DOHH2 (cell line): ENCODE data around the gene FABP6.

Experiments
- H3F3A ChIP-seq: fragments of 200-600 bp; sonication (generic), shearing (Covaris generic); 2 replicates; pipeline ENCODE4 v1.6.0; 2016; ENCODE audit warnings: antibody characterized with exemption, mild to moderate bottlenecking; ENCODE audit not compliant: control insufficient read depth, insufficient read depth
- H3K27ac ChIP-seq: fragments of 200-600 bp; sonication (generic); 2 replicates; pipeline ENCODE4 v1.5.1; 2014; ENCODE audit warnings: low read depth, mild to moderate bottlenecking, low read length, moderate library complexity
- H3K27me3 ChIP-seq: fragments of 200-600 bp; sonication (generic); 2 replicates; pipeline ENCODE4 v1.6.1; 2014; ENCODE audit warnings: mild to moderate bottlenecking, low read length, mixed read lengths; ENCODE audit not compliant: control insufficient read depth
- H3K36me3 ChIP-seq: fragments of 200-600 bp; sonication (generic); 2 replicates; pipeline ENCODE4 v1.6.1; 2014; ENCODE audit warnings: mild to moderate bottlenecking, low read length, moderate library complexity, mixed read lengths; ENCODE audit not compliant: control insufficient read depth
- H3K4me1 ChIP-seq: fragments of 200-600 bp; sonication (generic); 2 replicates; pipeline ENCODE4 v1.6.1; 2014; ENCODE audit warnings: mild to moderate bottlenecking, low read length, mixed read lengths; ENCODE audit not compliant: control insufficient read depth
- H3K4me2 ChIP-seq: fragments of 200-600 bp; sonication (generic); 2 replicates; pipeline ENCODE4 v1.6.0; 2014; ENCODE audit warnings: mild to moderate bottlenecking, low read length, moderate library complexity
- H3K4me3 ChIP-seq: fragments of 200-600 bp; sonication (generic); 2 replicates; pipeline ENCODE4 v1.5.1; 2014; ENCODE audit warnings: mild to moderate bottlenecking, low read length, mixed read lengths
- H3K79me2 ChIP-seq: fragments of 200-600 bp; sonication (generic); 2 replicates; pipeline ENCODE4 v1.6.1; 2014; ENCODE audit warnings: mild to moderate bottlenecking, low read length, mixed read lengths; ENCODE audit not compliant: control insufficient read depth
- H3K9me2 ChIP-seq: fragments of 200-600 bp; sonication (generic); replicated peaks from 2 replicates; pipeline ENCODE4 v1.6.1; 2014; ENCODE audit warnings: mild to moderate bottlenecking, low read length, mixed read lengths; ENCODE audit not compliant: control insufficient read depth
- H3K9me3 ChIP-seq: fragments of 200-600 bp; sonication (generic); 2 replicates; pipeline ENCODE4 v1.6.1; 2014; ENCODE audit warnings: antibody characterized with exemption, low read length, mixed read lengths; ENCODE audit not compliant: control insufficient read depth, insufficient read depth
- H4K20me1 ChIP-seq: fragments of 200-600 bp; sonication (generic); 2 replicates; pipeline ENCODE4 v1.6.0; 2014; ENCODE audit warnings: low read depth, mild to moderate bottlenecking, antibody characterized with exemption, low read length, moderate library complexity; ENCODE audit not compliant: control insufficient read depth, insufficient read depth
- EZH2phosphoT487 ChIP-seq: fragments of 200-600 bp; sonication (generic); IDR thresholded peaks from 2 replicates; pipeline ENCODE4 v1.6.1; 2017; ENCODE audit warnings: borderline replicate concordance, mild to moderate bottlenecking, antibody characterized with exemption, low read length, moderate library complexity, mixed read lengths
- TF ChIP-seq, protein P1 (sequence below): fragments of 200-600 bp; sonication (generic); IDR thresholded peaks from one replicate; pipeline ENCODE4 v1.5.1; 2014; ENCODE audit warnings: antibody characterized with exemption, mild to moderate bottlenecking, low read depth, low read length; ENCODE audit not compliant: poor library complexity, severe bottlenecking

FABP6 gene

DNA sequence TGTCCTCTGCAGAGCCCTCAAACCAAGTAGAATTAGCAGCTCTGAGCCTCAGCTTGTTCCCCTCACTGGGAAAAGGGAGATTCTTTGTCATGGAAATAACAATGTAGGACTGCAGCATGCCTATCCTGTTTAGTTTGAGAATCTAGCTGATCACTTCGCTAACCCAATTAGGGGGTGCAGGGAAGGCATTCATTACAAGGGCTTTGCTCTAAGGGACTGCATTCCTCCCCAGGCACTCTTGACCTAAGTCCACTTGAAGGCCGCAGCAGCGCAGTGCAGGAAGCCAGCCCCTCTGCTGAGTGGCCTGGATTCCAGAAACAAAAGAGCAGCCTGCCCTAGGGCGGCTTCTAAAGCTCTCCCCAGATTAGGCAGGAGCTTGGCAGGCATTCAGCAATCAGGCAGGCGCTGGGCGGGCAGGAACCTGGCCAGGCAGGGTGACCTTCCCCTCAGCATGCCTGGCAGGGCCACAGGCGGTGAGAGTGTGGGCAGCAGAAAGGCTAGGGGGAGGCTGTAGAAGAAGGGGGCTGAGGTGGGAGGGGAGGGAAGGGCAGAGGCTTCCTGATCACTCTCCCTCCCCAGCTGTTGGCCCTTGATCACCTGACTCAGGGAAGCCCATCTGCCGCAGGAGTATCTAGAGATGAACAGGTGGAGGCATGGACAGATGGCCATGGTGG lies 58.2 kb downstream of the FABP6 start:
- no peak for TF ChIP-seq EZH2phosphoT487
- TF ChIP-seq, protein P1, sequence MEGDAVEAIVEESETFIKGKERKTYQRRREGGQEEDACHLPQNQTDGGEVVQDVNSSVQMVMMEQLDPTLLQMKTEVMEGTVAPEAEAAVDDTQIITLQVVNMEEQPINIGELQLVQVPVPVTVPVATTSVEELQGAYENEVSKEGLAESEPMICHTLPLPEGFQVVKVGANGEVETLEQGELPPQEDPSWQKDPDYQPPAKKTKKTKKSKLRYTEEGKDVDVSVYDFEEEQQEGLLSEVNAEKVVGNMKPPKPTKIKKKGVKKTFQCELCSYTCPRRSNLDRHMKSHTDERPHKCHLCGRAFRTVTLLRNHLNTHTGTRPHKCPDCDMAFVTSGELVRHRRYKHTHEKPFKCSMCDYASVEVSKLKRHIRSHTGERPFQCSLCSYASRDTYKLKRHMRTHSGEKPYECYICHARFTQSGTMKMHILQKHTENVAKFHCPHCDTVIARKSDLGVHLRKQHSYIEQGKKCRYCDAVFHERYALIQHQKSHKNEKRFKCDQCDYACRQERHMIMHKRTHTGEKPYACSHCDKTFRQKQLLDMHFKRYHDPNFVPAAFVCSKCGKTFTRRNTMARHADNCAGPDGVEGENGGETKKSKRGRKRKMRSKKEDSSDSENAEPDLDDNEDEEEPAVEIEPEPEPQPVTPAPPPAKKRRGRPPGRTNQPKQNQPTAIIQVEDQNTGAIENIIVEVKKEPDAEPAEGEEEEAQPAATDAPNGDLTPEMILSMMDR: no peak
- H3K4me3 ChIP-seq: no peak overlapping the region
- H3K9me3 ChIP-seq: no peaks in the 10 kb centered on the region
- H3K9me2 ChIP-seq: no peaks in the 10 kb centered on the region
- peaks cover 6% of the 10 kb centered on the region; the same call in 1 of the 2 replicates for H3K27me3 ChIP-seq
- no peaks in the 10 kb centered on the region for H3K79me2 ChIP-seq
- no peaks in the 10 kb centered on the region for H3F3A ChIP-seq
- no peaks in the 10 kb centered on the region for H3K4me1 ChIP-seq
- H3K27ac ChIP-seq: no peak overlapping the region
- no peak overlapping the region for H3K4me2 ChIP-seq
- H4K20me1 ChIP-seq: no peaks in the 10 kb centered on the region
- H3K36me3 ChIP-seq: no peaks in the 10 kb centered on the region
